ENCODE measurements around the gene PRKCE. TPM values are rescaled to one million over a fixed set of nuclear protein-coding genes. Genes with fewer than 3 reads are reported as not detected.

PRKCE gene
- total RNA-seq, 1 donor from 2014 or later = 23.1 TPM

Other genes with a start within 250 kb of the PRKCE start
- gene SRBD1, start 40.4 kb upstream of the PRKCE start, total RNA-seq = 16.3 TPM in 2 replicates